ELR (cell line): ENCODE results near the gene SDK1.
"Not testable (repeated sequence)": the region's sequence is repeated elsewhere in the genome, so short reads cannot be mapped to it uniquely, and the experiment has no call there.

Experiments
- DNase-seq: peaks from one replicate; pipeline ENCODE4 v3.0.0-alpha.2; 2015; ENCODE audit warnings: low read depth

The SDK1 gene

DNA sequence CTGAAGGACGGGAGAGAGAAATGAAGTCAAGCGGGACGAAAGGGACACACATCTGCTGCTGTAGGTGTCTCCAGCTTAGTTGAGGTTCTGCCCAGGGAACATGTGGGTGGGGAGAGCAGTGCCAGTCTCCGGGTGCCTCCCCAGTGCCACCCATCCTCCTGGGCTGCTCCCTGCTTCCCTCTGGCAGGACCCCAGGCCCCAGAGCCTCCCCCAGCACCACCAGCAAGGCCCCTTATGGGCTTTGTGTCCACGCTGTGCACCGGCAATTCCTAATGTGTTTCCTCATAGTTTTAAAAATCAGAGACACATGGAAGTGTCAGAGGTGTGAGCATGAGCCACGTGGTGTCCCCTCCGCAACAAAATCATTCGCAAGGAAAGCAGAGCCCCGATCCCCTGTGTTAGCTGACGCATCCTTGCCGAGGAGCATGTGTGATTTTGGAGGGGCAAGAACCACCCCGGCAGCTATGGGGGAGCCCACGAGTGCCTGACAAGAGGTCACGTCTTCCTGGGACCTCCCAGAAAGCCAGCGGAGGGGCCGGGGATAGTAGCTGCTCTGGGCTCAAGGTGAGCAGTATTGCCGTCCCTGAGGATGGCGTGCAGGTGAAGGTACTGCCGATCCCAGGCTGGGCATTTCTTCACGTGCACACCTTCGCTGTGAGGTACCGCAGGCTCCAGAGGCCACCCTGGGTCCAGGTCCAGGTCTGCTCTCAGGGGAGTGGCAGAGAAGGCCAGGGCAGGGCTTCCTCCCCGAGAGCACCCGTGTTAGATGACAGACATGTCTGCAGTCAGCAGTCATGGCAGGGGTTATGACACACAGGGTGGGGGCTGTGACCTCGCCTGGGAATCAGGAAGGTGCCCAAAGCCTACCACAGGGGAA, 932.8 kb downstream of the SDK1 start:
- no peak for DNase-seq

DNA sequence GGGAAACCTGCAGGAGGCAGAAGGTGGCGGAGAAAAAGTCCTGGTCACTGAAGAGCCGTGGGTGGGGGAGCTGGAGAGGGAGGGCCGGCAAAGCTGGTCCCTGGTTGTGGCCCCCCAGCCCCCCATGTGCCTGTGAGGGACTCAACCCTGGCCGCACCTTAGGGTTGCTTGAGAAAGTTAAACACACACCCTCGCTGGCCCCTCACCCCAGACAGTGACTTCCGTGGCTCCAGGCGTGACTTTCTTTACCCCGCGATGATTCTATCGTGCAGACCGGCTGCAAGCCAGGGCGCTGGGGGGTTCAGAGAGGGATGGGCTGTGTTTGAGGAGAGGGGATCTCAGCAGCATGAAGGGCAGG, 933.4 kb downstream of the SDK1 start:
- DNase-seq, result no peak

DNA sequence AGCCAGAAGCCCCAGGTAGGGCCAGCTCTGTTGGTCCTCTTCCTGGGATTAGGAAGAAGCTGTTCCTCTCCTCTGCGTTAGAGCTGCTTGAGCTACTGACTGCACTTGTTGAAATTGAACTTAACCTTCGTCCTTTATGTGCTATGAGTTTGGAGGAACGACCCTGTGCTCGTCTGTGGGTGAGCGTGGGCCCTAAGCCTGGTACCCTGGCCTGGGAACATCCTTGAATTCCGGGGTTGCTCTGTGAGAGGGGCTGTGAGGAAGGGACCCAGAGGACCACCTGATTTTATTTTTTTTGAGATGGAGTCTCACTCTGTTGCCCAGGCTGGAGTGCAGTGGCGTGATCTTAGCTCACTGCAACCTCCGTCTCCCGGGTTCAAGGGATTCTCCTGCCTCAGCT, 933.8 kb downstream of the SDK1 start:
- DNase-seq, result no peak

DNA sequence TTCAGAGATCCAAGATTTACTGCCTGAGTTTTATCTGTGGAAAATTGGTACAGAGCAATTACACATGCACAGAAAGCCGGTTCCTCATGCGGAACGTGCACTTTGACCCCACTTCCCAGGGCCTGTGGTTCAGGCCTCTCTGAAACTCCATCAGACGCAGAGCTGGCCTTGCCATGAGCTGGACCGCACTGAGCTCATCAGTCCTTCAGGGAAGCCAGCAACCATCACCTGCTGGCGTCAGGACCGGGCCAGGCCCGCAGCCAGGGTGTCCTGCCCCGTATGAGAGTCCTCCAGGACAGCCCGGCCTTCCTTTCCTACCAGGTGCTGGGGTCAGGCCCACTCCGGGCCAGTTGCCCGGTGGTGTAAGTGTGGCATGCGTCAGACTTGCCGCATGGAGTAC, 934.5 kb downstream of the SDK1 start:
- DNase-seq, result no peak

DNA sequence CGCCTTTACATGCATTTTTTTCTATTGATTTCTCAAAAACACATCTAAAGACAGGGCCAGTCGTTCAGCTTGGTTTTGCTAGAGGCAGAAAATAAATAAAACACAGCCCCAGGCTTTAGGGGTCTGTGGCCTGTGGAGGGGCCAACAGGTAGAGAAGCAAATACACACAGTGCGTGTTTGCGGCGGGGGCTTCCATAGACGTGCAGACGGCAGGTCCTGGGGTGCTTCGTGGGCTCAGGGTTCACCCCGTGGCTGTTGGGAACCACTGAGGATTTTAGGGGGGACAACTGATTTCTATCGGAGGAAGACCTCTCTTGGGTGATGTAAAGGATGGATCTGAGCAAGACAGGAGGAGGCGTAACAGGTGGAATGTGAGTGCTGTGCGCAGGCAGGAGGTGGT, 935.3 kb downstream of the SDK1 start:
- no peak for DNase-seq

DNA sequence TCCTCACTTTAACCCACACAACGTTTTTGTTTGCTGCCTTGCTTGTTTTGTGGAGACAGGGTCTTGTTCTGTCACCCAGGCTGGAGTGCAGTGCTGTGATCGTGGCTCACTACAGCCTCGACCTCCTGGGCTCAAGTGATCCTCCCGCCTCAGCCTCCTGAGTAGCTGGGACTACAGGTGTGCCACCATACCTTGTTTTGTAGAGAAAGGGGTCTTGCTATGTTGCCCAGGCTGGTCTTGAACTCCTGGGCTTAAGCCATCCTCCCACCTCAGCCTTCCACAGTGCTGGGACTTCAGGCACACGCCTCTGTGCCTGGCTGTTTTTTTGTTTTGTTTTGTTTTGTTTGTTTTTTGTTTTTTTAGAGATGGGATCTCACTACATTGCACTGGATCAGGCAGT, 935.8 kb downstream of the SDK1 start:
- DNase-seq, result not testable (repeated sequence)

DNA sequence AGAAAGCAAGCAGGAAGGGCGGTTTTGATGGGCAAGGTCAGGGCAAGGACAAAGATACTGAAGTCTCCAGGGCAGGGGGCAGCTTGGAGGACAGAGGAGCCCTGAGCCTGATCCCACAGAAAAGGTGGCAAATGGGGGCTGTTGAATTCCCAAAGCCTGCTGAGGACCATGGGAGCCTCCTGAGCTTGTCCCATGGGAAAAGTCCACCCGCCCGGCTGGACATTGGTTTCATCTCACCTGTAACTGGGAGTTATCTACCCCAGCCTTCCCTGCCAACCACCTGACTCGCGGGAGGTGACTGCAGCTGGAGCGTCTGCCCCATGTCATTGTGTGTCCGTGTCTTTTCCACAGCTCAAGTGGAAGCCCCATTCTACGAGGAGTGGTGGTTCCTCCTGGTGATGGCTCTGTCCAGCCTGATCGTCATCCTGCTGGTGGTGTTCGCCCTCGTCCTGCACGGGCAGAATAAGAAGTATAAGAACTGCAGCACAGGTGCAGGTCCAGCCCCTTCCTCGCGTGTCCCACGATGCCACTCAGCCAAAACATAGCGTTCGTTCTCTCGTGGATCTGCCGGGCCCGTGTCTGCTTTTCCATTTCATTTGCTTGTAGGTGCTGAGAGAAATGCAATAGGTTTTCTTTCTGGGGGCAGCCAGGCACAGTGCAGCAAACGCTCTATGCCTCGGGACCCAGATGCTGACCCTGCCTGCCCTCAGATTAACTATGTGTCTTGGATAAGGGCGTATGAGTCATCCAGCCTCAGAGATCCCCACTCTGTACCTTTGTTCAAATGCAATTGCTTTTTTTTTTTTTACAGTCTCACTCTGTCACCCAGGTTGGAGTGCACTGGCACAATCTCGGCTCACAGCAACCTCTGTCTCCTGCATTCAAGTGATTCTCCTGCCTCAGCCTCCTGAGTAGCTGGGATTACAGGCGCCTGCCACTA, 936.5 kb downstream of the SDK1 start:
- DNase-seq, result no peak

DNA sequence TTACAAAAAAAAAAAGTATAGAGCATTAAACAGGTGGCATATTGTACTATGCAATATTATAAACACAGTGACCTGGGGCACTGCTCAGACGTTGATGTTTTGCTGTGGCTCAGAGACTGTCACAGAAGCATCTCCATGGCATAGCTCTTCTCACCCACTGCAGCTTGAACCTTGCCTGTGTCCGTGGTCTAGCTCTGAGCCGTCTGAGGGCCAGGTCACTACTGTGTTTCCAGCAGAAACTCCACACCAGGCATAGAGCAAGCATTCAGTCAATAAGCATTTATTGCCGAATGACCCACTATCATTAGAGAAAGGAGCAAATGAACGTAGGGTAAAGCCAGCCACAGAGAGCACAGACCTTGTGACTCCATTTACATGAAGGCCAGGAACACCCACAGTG, 937.8 kb downstream of the SDK1 start:
- no peak for DNase-seq

DNA sequence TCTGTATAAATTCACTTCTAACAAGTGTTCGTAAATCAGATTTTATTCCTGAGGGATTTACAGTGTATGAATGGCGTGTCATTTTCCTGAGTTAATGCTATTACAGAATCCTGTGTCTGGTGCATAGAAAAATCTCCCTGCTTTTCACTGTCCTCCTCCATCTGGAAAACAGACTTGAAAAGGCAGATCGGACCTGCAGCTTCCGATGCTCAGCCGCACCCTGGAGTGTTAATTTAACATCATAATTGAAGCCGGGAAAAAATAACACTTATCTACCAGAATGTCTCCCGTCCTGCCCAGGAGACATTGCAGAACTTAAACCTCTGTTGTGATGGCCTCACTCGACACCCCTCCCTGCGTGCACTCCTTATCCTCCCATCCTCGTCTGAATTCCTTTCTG, 939.0 kb downstream of the SDK1 start:
- no peak for DNase-seq

DNA sequence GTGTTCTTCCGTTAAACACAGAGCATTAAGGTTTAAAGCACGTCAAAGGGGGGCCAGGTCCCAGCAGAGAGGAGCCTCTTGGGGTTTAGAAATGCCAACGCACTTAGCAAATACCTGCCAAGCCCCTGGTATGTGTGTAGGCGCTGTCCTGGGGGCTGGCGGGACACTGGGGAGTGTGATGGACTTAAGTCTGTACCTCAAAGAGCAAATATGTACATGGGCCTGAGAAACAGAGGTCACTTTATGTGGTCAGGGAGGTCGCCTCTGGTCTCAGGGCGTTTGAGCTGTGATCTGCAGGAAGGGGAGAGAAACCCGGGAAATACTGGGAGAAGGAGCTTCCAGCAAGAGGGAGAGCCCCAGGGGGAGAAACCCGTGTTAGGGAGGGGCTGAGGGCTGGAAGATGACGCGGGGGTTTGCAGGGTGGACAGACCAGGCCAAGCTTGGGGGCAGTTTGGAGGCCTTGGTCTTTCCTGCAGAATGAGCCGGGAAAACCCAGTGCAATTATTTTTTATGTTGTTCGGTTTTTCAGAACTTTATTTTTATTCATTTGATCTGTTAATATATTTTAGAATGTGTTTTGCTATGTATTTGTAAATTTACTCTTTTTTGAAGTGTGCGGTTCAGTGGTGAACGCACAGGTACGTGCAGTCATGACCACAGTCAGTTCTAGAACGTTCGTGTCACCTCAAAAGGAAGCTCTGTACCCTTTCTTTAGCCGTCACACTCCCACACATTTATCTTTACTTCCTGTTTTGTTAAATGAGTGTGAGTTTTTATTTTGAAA, 939.7 kb downstream of the SDK1 start:
- DNase-seq, result no peak

DNA sequence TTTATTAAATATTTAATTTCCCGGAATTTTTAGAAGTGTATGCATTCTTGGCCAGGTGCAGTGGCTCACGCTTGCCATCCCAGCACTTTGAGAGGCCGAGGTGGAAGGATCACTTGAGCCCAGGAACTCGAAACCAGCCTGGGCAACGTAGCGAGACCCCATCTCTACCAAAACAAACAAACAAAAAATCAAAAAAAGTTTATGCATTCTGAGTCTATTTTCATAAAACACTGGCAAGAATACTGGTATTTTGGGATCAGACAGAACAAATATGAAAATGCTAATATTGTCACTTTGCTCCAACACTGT, 940.2 kb downstream of the SDK1 start:
- no peak for DNase-seq

DNA sequence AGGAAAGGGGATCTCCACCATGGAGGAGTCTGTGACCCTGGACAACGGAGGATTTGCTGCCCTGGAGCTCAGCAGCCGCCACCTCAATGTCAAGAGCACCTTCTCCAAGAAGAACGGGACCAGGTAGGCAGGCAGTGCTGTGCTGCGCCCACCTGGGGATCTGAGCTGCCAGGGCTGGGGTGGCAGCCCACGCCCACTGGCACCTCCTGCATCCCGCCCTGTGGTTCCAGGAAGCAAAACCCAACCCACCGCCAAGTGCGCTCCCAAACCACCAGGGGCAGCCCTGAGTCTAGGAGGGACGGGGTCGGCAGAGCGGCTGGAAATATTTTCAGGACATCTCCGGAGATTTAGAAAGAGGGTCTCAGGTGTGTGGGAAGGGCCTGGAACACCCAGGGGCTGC, 940.7 kb downstream of the SDK1 start:
- no peak for DNase-seq

DNA sequence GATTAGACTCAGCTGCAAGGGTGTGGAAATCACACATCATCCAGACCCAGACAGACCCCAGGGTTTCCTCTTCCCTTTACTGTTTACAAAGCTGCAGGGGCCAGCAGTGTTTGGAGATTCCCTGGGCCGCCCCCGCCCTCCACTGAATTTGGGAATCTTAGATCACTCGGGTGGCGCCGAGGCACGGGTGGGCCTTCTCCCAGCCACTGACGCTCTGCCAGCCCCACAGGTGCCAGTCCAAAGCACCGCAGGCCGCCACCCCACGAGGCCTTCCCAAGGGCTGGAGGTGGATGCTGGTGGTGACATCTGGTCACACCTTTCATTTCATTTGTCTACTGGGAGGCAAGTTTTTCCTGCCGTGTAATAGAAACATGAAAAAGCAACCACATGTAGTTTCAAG, 941.7 kb downstream of the SDK1 start:
- DNase-seq, result no peak

DNA sequence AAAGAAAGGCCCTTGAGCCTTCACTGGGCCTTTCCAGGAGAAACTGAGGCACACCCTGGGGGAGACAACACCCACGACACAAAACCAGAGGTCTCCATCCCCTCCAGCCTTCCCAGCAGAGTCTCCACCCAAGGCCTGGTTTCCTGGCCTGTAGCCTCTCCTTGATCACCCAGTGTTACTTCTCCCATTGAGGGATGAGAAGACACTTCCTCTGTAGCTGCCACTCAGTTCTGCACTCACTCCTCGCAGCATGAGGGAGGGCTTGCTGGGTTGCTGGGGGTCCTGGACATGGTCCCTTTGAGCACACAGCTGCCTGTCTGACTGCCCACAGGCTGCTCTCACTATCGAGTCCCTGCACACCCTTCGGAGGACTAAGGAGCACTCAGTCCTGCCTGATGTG, 943.0 kb downstream of the SDK1 start:
- no peak for DNase-seq

DNA sequence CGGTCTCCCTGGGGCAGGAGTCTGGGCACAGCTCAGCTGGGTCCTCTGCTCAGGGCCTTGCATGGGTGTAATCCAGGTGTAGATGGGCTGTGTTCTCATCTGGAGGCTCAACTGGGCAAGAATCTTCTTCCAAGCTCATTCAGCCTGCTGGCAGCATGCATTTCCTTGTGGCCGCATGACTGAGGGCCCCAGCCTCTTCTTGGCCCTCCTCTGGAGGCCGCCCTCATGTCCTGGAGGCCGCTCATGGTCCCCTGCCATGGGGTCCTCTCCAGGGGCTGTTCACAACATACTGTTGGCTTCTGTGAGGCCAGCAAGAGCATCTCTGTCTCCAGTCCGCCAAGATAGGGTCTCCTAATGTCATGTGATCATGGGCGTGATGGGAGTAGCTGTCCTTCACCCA, 943.6 kb downstream of the SDK1 start:
- no peak for DNase-seq

DNA sequence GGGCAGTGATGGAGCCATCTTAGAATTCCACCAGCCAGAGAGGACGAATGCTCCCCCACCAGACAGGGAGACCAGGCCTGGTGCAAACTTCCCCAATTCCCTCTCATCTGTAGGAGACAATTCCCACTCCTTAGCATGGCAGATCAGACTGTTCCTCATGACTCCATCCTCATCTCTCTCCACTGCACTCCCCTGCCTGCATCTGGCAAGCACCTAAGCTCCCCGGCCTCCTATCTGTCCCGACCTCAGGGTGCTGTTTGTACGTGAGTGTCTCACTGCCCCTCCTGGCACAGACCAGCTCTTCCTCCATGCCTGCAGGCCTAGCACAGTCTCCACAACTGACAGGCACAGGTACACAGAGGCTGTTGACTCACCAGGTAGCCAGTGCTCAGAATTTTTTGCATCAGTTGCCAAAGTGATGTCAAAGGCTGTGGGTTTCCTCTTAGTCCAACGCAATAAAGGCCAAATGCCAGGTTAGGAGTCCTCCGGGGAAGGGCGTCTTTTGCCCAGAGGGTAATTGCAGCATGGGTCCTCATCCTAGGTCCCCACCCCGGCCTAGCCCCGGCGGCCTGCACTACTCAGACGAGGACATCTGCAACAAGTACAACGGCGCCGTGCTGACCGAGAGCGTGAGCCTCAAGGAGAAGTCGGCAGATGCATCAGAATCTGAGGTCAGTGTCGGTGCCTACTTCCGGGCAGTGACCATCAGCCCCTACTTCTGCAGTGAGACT, 944.2 kb downstream of the SDK1 start:
- DNase-seq, result no peak

DNA sequence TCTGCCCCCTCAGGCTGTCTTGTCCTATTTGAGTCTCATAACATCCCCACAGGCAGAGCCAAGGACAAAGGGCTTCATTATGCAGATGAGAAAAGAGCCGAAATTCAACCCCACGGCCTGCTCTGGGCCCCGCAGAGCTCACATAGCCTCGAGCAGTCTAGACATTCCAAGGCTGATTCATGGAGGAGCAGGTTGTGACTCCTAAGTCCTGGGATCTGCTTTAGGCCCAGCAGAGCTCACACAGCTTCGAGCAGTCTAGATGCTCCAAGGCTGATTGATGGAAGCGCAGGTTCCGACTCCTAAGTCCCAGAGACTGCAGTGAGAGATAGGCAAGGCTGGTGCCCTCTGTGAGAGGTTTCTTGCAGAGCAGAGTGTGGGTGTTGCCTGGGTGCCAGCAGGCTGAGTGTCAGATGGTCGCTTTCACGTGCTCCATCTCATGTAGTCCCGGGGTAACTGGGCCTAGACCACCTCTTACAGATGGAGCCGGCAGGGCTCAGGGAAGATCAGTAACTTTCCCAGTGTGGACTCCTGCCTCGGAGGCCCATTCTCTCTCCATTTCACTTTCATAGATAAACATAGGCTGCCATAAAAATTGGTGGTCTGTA, 944.9 kb downstream of the SDK1 start:
- DNase-seq, result peak; percentile 37

DNA sequence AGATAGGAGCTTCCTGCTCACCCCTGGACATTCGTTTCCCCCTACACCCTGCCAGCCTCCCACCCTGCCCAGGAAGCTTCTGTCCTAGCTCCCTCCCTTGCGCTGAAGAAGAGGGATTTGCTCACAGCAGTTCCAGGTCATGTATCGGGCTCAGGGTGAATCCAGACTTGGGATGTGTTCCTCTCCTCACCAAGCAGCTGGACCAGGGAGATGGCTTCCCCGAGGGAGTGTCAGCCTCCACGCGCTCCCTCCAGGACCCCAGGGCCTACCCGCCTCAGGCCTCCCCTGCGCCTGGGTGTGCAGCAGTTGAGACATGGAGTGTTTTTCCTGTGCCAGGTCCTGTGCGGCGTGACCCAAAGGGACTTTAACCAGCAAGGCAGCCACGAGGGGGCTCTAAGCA, 945.5 kb downstream of the SDK1 start:
- DNase-seq, result no peak

DNA sequence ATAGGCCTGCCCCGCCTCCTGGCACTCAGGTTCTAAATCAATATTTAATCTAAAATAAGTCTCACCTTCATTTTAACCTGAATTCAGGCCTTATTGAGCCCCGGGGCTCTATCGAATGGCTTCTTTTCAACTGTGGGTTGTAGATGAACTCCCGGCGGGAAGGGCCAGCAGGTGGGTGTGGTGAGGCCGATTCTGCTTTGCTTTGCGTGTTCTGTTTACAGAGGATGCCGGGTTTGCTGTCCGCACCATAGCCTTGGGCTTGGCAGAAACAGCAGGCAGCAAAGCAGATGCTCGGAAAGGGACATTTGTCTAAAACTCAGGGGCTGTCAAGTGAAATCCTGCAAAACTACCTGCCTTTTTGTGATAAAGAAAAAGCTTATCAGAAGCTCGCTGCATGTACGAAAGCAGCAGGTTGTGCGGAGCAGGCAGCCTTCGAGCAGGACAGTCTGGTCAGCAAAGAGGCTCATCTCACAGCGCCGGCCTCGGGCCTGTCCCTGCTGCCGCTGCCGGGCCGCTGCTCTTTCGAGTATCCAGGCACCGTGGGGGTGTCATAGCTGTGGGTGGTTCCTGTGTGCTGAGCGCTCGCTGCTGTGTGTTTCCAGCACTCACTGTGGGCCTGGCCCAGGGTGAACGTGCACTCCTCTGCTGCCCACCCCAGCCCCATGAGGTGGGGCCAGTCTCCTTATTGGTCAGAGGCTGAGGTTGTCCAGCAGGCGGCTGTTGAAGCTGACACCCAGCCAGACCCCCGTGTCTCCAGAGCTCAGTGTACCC, 946.2 kb downstream of the SDK1 start:
- DNase-seq, result no peak

DNA sequence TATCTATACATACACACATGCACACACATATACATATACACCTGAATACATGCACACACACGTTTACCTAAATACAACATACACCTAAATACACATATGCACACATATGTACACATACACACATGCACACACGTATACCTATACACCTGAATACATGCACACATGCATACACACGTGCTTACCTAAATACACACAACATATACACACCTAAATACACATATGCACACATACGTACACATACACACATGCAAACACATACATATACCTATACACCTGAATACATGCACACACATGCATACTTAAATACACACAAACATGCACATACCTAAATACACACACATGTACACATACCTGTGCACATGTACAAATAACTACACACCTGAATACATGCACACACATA, 947.2 kb downstream of the SDK1 start:
- DNase-seq, result no peak

DNA sequence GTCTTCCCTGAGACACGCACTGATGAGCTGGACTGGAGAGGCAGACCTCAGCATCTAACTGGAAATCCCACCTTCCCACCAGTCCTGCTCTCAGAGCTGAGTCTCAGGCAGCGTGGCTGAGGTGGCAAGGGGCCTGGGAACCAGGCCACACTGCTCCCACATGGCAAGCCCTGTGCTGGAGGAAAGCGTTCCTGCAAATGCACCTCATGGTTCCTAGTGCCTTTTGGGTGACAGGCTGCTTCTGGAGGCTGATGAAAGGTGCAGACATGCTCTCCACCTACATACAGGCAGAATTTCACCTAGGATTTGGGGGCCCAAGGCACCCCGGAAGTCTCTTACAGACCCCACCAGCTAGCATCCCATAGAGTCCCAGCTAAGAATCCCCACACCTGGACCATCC, 948.2 kb downstream of the SDK1 start:
- DNase-seq, result no peak
